Keratinocyte (primary cell): ENCODE data around the gene MLNR. TPM values are rescaled to one million over a fixed set of nuclear protein-coding genes. Genes with fewer than 3 reads are reported as not detected.

ENCODE experiments used
- DNase-seq: peaks from one replicate; pipeline ENCODE4 v3.0.0-alpha.2; 2011; ENCODE audit warnings: low read depth, missing footprints, low spot score
- FAIRE-seq: peaks from 2 replicates; lab custom pipeline; 2011; peaks lifted over from hg19 to GRCh38; lab: Jason Lieb, UNC
- H2AFZ ChIP-seq: 2 replicates; pipeline ENCODE4 v1.6.0; 2012; ENCODE audit warnings: low read length, control low read depth, inconsistent platforms; ENCODE audit not compliant: control insufficient read depth
- H3K27ac ChIP-seq: 2 replicates; pipeline ENCODE4 v1.5.1; 2011; ENCODE audit warnings: low read length; ENCODE audit not compliant: control insufficient read depth, insufficient read depth
- H3K27me3 ChIP-seq: 3 replicates; pipeline ENCODE4 v1.6.0; 2011; ENCODE audit warnings: low read length; ENCODE audit not compliant: control insufficient read depth, insufficient read depth; ENCODE audit errors: extremely low read depth
- H3K36me3 ChIP-seq, 2 experiments: 2 replicates in 1 of 2; 3 replicates in 1 of 2; pipeline ENCODE4 v1.5.1; 2011; ENCODE audit warnings: low read length in 2 of 2, mild to moderate bottlenecking in 1 of 2; ENCODE audit not compliant: control insufficient read depth in 2 of 2, insufficient read depth in 2 of 2; ENCODE audit errors: extremely low read depth in 1 of 2
- H3K4me1 ChIP-seq: 3 replicates; pipeline ENCODE4 v1.5.1; 2011; ENCODE audit warnings: low read length; ENCODE audit not compliant: control insufficient read depth, insufficient read depth; ENCODE audit errors: extremely low read depth
- H3K4me2 ChIP-seq: 3 replicates; pipeline ENCODE4 v1.6.0; 2011; ENCODE audit warnings: low read depth, low read length; ENCODE audit not compliant: control insufficient read depth, insufficient read depth; ENCODE audit errors: extremely low read depth
- H3K4me3 ChIP-seq, 3 experiments: fragments of 200-600 bp in 1 of 3; sonication (generic) in 1 of 3; 2 replicates in 2 of 3; 3 replicates in 1 of 3; pipeline ENCODE4 v1.5.1; 2011 to 2016; ENCODE audit warnings: low read length in 3 of 3, mild to moderate bottlenecking in 3 of 3, control low read depth in 2 of 3, inconsistent platforms in 1 of 3, low read depth in 1 of 3, mixed read lengths in 1 of 3, mixed run types in 1 of 3, moderate library complexity in 1 of 3; ENCODE audit not compliant: control insufficient read depth in 2 of 3, insufficient read depth in 2 of 3; ENCODE audit errors: extremely low read depth in 1 of 3
- H3K79me2 ChIP-seq: 2 replicates; pipeline ENCODE4 v1.6.0; 2012; ENCODE audit warnings: low read length; ENCODE audit not compliant: control insufficient read depth, insufficient read depth
- H3K9ac ChIP-seq: 3 replicates; pipeline ENCODE4 v1.6.0; 2011; ENCODE audit warnings: low read length; ENCODE audit not compliant: control insufficient read depth, insufficient read depth; ENCODE audit errors: extremely low read depth
- H3K9me1 ChIP-seq: 3 replicates; pipeline ENCODE4 v1.6.0; 2011; ENCODE audit warnings: low read length; ENCODE audit not compliant: control insufficient read depth, insufficient read depth; ENCODE audit errors: extremely low read depth
- H3K9me3 ChIP-seq: 2 replicates; pipeline ENCODE4 v1.5.1; 2012; ENCODE audit warnings: low read depth, low read length; ENCODE audit not compliant: control insufficient read depth
- H4K20me1 ChIP-seq: 3 replicates; pipeline ENCODE4 v1.6.0; 2011; ENCODE audit warnings: low read length; ENCODE audit not compliant: control insufficient read depth, insufficient read depth; ENCODE audit errors: extremely low read depth
- EZH2 ChIP-seq: IDR thresholded peaks from one replicate; pipeline ENCODE4 v1.6.1; 2012; ENCODE audit warnings: inconsistent platforms, mild to moderate bottlenecking, low read length, moderate library complexity
- dilution Hi-C: fragments of 300-500 bp; cut with MboI; formaldehyde crosslinking; loops from one replicate; pipeline ENCODE4 v1.7.0; 2020; ENCODE audit warnings: low sequenced_read_pairs; ENCODE audit not compliant: extremely low pct_ligation_motif_present
- polyA plus RNA-seq, 5 experiments: library from polyadenylated mRNA; depleted of rRNA in 3 of 5; stranded (reverse) in 3 of 5; stranded (forward) in 1 of 5; unstranded in 1 of 5; fragments of >200 nt; gene quantifications; 1 replicate in 1 of 5; 2 replicates in 3 of 5; 3 replicates in 1 of 5; pipeline versions ENCODE4 v1.2.1 to v1.2.3, GENCODE V29; 2011 to 2012; ENCODE audit warnings: missing spikeins in 2 of 5, low read depth in 1 of 5, low replicate concordance in 1 of 5
- TF ChIP-seq, protein P1 (sequence below), 3 experiments: IDR thresholded peaks in 1 of 3; conservative IDR thresholded peaks in 1 of 3; optimal IDR thresholded peaks in 1 of 3; 2 replicates in 2 of 3; 3 replicates in 1 of 3; pipeline versions ENCODE3 to v1.5.1; 2011; ENCODE audit warnings: low read length in 3 of 3, mild to moderate bottlenecking in 3 of 3, moderate library complexity in 2 of 3, control low read depth in 1 of 3, inconsistent platforms in 1 of 3; ENCODE audit not compliant: insufficient read depth in 2 of 3; ENCODE audit errors: extremely low read depth in 1 of 3

MLNR gene
- polyA plus RNA-seq, 1 donor (not counting 4 experiments of a cell fraction or from before 2014, with no cell fraction given), result not detected

DNA sequence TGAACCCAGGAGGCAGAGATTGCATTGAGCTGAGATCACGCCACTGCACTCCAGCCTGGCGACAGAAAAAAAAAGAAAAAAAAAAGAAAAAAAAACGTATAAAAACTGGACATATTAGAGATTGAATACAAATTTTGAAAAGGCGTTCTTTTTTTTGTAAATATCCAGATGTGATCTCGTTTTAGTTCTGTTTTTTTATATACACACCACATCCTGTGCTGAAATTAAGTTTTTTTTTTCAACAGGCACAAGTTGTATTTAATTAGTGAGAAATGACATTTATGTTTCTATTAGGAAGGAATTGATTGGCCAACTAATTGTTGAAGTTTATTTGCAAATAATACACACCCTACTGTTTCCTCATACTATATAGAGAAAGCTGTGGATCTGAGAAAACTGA is 31.2 kb downstream of the MLNR start:
- Histone ChIP-seq H3K79me2 (peaks cover 10% of the 10 kb centered on the region), H3K27ac (no peak overlapping the region), H3K9ac (no peak overlapping the region), H3K4me2 (no peak overlapping the region), H3K9me3 (no peaks in the 10 kb centered on the region), H3K4me1 (peaks cover 3% of the 10 kb centered on the region), H3K36me3 (peaks cover 4 to 7% of the 10 kb centered on the region in 2 experiments), H3K9me1 (no peaks in the 10 kb centered on the region), H3K4me3 (no peak overlapping the region), H4K20me1 (no peaks in the 10 kb centered on the region), H2AFZ (no peak overlapping the region), H3K27me3 (no peaks in the 10 kb centered on the region)
- FAIRE-seq (no peak), DNase-seq (no peak)
- TF ChIP-seq EZH2, result no peak
- TF ChIP-seq, protein P1, sequence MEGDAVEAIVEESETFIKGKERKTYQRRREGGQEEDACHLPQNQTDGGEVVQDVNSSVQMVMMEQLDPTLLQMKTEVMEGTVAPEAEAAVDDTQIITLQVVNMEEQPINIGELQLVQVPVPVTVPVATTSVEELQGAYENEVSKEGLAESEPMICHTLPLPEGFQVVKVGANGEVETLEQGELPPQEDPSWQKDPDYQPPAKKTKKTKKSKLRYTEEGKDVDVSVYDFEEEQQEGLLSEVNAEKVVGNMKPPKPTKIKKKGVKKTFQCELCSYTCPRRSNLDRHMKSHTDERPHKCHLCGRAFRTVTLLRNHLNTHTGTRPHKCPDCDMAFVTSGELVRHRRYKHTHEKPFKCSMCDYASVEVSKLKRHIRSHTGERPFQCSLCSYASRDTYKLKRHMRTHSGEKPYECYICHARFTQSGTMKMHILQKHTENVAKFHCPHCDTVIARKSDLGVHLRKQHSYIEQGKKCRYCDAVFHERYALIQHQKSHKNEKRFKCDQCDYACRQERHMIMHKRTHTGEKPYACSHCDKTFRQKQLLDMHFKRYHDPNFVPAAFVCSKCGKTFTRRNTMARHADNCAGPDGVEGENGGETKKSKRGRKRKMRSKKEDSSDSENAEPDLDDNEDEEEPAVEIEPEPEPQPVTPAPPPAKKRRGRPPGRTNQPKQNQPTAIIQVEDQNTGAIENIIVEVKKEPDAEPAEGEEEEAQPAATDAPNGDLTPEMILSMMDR (optimal IDR thresholded peaks at IDR 0.05 in 1 of 3, IDR thresholded peaks at IDR 0.05 in 1 of 3, conservative IDR thresholded peaks at IDR 0.05 in 1 of 3; ENCODE audit: extremely low read depth in 1 of 3, insufficient read depth in 2 of 3, low read length in 3 of 3), result no peak
- dilution Hi-C loops, result no loop called here

DNA sequence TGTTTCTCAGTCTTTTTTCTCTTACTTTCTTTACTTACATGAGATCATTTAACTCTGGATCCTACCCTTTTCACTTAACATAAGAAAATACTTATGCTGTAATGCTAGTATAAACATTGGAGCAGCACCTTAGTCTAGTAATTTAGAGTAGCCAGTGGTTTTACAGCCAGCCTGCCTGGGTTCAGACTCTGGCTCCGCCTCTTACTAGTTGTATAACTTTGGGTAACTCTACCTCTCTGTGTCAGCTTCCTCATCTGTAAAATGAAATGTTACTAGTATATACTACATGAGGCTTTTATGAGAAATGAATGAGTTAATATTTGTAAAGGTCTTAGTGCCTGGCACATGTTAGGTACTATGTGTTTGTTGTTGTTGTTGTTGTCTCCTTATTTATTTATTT is 33.2 kb downstream of the MLNR start:
- DNase-seq (no peak), FAIRE-seq (no peak)
- dilution Hi-C loops, result no loop called here
- Histone ChIP-seq H3K36me3 (peaks cover 4 to 7% of the 10 kb centered on the region in 2 experiments), H3K27me3 (no peaks in the 10 kb centered on the region), H3K4me3 (no peak overlapping the region), H3K27ac (no peak overlapping the region), H3K9ac (no peak overlapping the region), H3K9me1 (no peaks in the 10 kb centered on the region), H3K79me2 (peaks cover 6% of the 10 kb centered on the region), H3K9me3 (no peaks in the 10 kb centered on the region), H3K4me1 (peaks cover 3% of the 10 kb centered on the region), H3K4me2 (no peak overlapping the region), H2AFZ (no peak overlapping the region), H4K20me1 (no peaks in the 10 kb centered on the region)
- no peak for TF ChIP-seq EZH2
- TF ChIP-seq, protein P1 (optimal IDR thresholded peaks at IDR 0.05 in 1 of 3, IDR thresholded peaks at IDR 0.05 in 1 of 3, conservative IDR thresholded peaks at IDR 0.05 in 1 of 3; ENCODE audit: extremely low read depth in 1 of 3, insufficient read depth in 2 of 3, low read length in 3 of 3), result no peak
